NCI-H82 treated with DMSO at 0.1 percent for 48 hours (cell line): ENCODE measurements around the gene CBX6.
"Not testable (repeated sequence)": the region's sequence is repeated elsewhere in the genome, so short reads cannot be mapped to it uniquely, and the experiment has no call there.

Experiments
- DNase-seq: peaks from one replicate; lab custom pipeline; 2025; ENCODE audit not compliant: unreplicated experiment; lab: John Stamatoyannopoulos, UW

The CBX6 gene

GRCh38 chr22:38872172-38872830, at the start of gene CBX6:
Gene CBX6 (minus strand): TSS chr22:38872216. CDS start chr22:38872190, 26 bp downstream.
- peak; percentile 58 for DNase-seq

- no peak for DNase-seq
Observed at GRCh38 chr22:38921806-38922205, 49.8 kb upstream of the CBX6 start.

GRCh38 chr22:38921120-38921519, 49.1 kb upstream of the CBX6 start:
- DNase-seq, result no peak

DNA sequence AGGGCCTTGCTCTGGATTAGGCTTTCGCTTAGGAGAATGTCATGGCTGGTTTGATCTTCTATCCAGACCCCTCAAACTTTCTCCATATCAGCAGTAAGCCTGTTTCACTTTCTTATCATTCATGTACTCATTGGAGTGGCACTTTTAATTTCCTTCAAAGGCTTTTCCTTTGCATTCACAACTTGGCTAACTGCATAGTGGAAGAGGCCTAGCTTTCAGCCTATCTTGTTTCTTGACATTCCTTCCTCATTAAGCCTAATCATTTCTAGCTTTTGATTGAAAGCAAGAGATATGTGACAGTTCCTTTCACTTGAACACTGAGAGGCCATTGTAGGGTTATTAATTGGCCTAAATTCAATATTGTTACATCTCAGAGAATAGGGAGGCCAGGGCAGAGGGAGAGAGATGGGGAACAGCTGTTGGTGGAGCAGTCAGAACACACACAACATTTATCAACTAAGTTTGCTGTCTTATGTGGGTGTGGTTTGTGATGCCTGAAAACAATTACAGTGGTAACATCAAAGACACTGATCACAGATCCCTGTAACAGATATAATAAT, 47.7 kb upstream of the CBX6 start:
- DNase-seq, result no peak

GRCh38 chr22:38911434-38911833, 39.4 kb upstream of the CBX6 start:
- no peak for DNase-seq

- no peak for DNase-seq
Observed at GRCh38 chr22:38907767-38908166, 35.8 kb upstream of the CBX6 start.

GRCh38 chr22:38906052-38906451, 34.0 kb upstream of the CBX6 start:
- DNase-seq, result no peak

DNA sequence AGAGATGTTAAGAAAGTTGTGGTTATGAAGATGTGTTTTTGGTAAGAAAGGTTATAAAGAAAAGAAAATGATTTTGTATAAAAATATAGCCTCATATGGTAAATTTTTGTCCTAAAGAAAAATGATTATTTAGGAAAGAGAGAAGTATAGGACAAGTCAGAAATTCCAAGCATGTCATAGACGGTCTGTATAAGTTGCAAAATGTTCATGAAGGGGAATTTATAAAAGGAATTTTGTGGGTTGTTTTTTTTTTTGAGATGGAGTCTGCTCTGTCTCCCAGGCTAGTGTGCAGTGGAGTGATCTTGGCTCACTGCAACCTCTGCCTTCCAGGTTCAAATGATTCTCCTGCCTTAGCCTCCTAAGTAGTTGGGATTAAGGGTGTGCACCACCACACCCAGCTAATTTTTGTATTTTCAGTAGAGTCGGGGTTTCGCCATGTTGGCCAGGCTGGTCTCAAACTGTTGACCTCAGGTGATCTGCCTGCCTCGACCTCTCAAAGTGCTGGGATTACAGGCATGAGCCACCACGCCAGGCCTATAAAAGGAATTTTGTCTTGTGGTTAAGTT, 32.1 kb upstream of the CBX6 start:
- not testable (repeated sequence) for DNase-seq

GRCh38 chr22:38901111-38901641, 29.2 kb upstream of the CBX6 start:
- DNase-seq, result no peak

GRCh38 chr22:38900677-38901076, 28.7 kb upstream of the CBX6 start:
- no peak for DNase-seq

DNA sequence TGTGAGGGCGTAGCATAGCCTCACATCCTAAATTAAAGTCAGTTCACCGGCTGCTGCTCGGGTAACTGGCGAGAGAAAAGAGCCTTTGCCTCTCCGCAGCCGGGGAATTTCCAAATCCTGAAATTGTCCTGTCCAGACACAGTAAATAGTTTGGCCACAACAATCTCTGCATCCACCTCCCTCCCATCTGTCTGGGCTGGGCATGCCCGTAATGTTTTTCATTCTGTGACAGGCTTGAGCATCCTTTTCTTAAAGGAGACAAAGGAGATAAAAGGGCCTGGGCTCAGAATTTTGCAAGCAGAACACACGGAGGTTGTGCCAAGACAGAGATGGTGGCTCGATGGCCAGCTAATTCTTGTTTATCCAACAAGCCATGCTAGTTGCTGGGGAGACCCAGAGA, 19.2 kb upstream of the CBX6 start:
- DNase-seq, result no peak

DNA sequence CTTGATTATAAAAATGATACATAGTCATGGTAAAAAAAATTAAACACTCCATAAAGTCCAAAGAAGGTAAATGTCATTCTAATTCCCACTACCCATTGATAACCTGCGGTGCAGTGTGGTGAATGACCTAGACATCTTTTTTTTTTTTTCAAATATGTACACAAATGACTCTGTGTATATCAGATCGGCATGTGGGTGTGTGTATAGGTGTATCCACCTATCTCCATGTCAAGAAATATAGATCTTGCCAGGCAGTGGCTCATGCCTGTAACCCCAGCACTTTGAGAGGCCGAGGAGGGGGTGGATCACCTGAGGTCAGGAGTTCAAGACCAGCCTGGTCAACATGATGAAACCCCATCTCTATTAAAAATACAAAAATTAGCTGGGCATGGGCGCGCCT, 18.4 kb upstream of the CBX6 start:
- DNase-seq, result no peak

- no peak for DNase-seq
Observed at GRCh38 chr22:38886333-38886732, 14.3 kb upstream of the CBX6 start.

- DNase-seq, result no peak
Observed at GRCh38 chr22:38882972-38883622, 11.1 kb upstream of the CBX6 start.

GRCh38 chr22:38881997-38882879, 10.2 kb upstream of the CBX6 start:
- DNase-seq, result no peak

- DNase-seq, result no peak
Observed at GRCh38 chr22:38881464-38881871, 9.5 kb upstream of the CBX6 start.

GRCh38 chr22:38879961-38880360, 7.9 kb upstream of the CBX6 start:
- DNase-seq, result no peak

GRCh38 chr22:38879108-38879729, 7.2 kb upstream of the CBX6 start:
- DNase-seq, result no peak

GRCh38 chr22:38878001-38878400, 6.0 kb upstream of the CBX6 start:
- DNase-seq, result no peak

DNA sequence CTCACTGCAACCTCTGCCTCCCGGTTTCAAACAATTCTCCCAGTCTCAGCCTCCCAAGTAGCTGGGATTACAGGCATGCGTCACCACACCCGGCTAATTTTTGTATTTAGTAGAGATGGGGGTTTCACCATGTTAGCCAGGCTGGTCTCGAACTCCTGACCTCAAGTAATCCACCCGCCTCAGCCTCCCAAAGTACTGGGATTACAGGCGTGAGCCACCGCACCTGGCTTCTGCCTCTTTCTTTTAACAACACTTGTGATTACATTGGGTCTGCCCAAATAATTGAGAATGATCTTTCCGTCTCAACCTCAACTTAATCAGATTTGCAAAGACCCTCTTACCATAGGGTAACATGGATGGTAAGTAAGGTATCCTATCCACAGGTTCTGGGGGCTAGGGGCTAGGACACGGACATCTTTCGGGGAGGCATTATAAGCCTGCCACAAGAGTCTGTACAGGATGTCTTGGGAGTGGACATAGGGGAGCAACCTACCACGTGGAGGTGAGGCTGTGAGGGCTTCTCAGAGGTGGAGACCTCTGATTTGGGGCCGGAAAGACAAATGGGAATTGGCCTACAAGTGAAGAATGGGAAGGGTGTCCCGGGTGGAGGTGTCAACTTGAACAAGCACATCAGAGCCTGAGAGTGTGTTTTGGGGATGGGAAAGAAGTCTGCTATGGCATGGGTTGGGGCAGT, 2.7 kb upstream of the CBX6 start:
- no peak for DNase-seq
